ENCODE measurements around the gene CCND1. TPM values are rescaled to one million over a fixed set of nuclear protein-coding genes. Genes with fewer than 3 reads are reported as not detected.

CCND1 gene
- total RNA-seq, result 136 TPM
- long read RNA-seq, full-length matches to known transcripts, result 76 of 192 reads
- long read RNA-seq, partial matches to known transcripts, result 103 of 192 reads
- long read RNA-seq, other reads (novel, unspliced or antisense), result 13 of 192 reads

DNA sequence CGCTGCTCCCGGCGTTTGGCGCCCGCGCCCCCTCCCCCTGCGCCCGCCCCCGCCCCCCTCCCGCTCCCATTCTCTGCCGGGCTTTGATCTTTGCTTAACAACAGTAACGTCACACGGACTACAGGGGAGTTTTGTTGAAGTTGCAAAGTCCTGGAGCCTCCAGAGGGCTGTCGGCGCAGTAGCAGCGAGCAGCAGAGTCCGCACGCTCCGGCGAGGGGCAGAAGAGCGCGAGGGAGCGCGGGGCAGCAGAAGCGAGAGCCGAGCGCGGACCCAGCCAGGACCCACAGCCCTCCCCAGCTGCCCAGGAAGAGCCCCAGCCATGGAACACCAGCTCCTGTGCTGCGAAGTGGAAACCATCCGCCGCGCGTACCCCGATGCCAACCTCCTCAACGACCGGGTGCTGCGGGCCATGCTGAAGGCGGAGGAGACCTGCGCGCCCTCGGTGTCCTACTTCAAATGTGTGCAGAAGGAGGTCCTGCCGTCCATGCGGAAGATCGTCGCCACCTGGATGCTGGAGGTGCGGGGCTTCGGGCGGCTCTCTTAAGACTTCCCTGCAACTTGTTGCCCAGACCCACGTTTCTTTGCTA, at the start of gene CCND1:
TSS of gene CCND1 (plus strand) at position 162 of the 587 bp plus-strand sequence. CDS start at position 320, 158 bp downstream.
- ATAC-seq (ENCODE audit: poor library complexity) (peak; percentile 39), DNase-seq (peak; percentile 83)
- intact Hi-C loops (cut with DNase I), result no loop called here

- ATAC-seq (ENCODE audit: poor library complexity) (no peak), DNase-seq (no peak)
- intact Hi-C loops (cut with DNase I), result no loop called here
Observed at GRCh38 chr11:69592986-69593650, 47.8 kb upstream of the CCND1 start.

- intact Hi-C loops (cut with DNase I), result no loop called here
- DNase-seq, result no peak
- ATAC-seq (ENCODE audit: poor library complexity), result no peak
Observed at GRCh38 chr11:69593851-69594250, 47.1 kb upstream of the CCND1 start.

- no peak for DNase-seq
- no peak for ATAC-seq (ENCODE audit: poor library complexity)
- intact Hi-C loops (cut with DNase I), result no loop called here
Observed at GRCh38 chr11:69594481-69594880, 46.5 kb upstream of the CCND1 start.

DNA sequence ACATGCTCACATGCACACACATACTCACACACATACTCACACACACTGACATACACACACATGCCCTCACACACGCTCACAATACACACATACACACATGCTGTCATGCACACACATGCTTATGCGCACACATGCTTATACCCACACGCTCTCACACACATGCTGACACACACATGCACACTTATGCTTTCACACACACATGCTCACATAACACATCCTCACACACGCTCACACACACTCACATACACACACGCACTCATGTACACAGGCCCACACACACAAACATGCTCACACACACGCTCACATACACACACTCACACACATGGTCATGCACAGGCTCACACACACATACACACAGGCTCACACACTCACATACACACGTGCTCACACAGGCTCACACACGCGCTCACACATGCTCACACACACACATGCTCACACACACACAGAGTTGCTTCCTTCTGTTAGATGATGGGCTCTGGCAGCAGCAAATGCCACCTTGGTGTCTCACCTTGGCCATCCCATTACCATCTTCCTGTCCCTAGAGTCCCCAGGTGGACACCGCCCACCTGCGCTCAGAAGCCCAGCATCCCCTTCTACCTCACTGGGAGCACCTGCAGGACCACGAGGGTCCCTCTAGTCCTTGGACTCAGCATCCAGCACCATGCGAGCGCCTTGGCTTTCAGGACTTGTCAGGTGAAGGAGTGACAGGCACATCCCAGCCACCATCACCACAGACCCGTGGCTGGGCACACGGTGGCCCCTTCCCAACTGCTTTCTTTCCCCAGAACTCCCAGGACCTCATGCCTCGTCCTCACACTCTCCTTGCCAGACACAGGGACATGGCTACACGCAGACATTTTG, 44.9 kb upstream of the CCND1 start:
- ATAC-seq (ENCODE audit: poor library complexity), result no peak
- no peak for DNase-seq
- intact Hi-C loops (cut with DNase I), result no loop called here

- ATAC-seq (ENCODE audit: poor library complexity) (no peak), DNase-seq (no peak)
- intact Hi-C loops (cut with DNase I), result no loop called here
Observed at GRCh38 chr11:69598147-69598546, 42.8 kb upstream of the CCND1 start.

- intact Hi-C loops (cut with DNase I), result no loop called here
- ATAC-seq (ENCODE audit: poor library complexity), result no peak
- no peak for DNase-seq
Observed at GRCh38 chr11:69599502-69599901, 41.5 kb upstream of the CCND1 start.

- ATAC-seq (ENCODE audit: poor library complexity) (no peak), DNase-seq (no peak)
- intact Hi-C loops (cut with DNase I), result no loop called here
Observed at GRCh38 chr11:69600001-69600400, 41.0 kb upstream of the CCND1 start.

- no peak for DNase-seq
- intact Hi-C loops (cut with DNase I), result no loop called here
- ATAC-seq (ENCODE audit: poor library complexity), result no peak
Observed at GRCh38 chr11:69601011-69601975, 39.7 kb upstream of the CCND1 start.

DNA sequence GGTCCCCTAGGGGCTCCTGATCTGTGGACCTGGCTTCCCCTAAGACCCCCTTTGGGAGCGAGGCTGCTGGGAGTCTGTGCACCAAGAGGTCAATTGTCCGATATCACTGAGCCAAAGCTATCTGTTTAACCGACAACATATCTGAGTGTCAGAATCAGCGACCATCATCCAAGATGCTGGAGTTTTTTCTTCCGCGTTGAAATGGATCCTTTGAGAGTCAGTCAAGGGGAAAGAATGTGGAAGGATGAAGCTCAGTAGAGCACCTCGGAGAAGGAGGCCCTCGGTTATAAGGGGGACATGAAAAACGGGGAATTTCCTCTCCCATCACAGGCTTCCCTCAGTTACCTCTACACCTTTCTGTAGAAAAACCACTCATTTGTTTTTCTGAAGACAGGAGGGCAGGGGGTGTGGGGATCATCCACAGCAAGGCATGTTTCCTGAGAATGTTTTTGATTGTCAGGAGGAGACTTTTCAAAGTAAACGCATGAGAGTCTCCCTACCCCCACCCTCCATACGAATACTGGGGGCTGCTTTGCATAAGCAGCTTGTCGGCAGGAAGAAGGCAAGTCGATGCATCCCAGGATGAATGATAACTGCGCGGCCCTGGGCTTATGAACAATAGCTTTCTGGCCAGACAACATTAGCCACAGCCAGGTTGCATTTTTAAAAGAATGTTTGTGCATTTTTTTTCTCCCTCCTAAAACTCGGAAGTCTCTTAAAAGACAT, 37.7 kb upstream of the CCND1 start:
- ATAC-seq (ENCODE audit: poor library complexity) (no peak), DNase-seq (no peak)
- intact Hi-C loops (cut with DNase I), result no loop called here

GRCh38 chr11:69604055-69604454, 36.9 kb upstream of the CCND1 start:
- intact Hi-C loops (cut with DNase I), result no loop called here
- no peak for ATAC-seq (ENCODE audit: poor library complexity)
- DNase-seq, result no peak

- ATAC-seq (ENCODE audit: poor library complexity) (no peak), DNase-seq (no peak)
- intact Hi-C loops (cut with DNase I), result no loop called here
Observed at GRCh38 chr11:69605737-69606526, 35.0 kb upstream of the CCND1 start.

- ATAC-seq (ENCODE audit: poor library complexity) (no peak), DNase-seq (no peak)
- intact Hi-C loops (cut with DNase I), result no loop called here
Observed at GRCh38 chr11:69609351-69609750, 31.6 kb upstream of the CCND1 start.

- DNase-seq, result no peak
- intact Hi-C loops (cut with DNase I), result no loop called here
- ATAC-seq (ENCODE audit: poor library complexity), result no peak
Observed at GRCh38 chr11:69611548-69612526, 29.1 kb upstream of the CCND1 start.

DNA sequence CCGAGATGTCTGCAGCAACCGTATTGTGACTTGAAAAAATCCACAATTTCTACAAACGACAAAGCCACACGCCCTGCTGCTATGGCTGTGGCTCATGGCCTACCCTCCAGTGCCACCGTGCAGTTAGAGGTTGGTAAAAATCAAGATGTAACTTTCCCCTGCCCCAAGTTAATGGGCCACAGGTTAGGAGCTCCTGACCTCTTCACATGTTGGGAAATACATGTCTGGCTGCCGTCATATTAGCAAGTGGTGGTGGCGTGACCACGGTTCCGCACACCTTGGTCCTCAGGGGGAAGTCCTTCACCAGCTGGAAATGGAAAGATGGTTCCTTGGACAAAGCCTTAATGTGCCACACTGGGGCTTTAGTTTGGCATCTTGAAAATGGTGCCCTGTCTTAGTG, 27.4 kb upstream of the CCND1 start:
- DNase-seq (no peak), ATAC-seq (ENCODE audit: poor library complexity) (no peak)
- intact Hi-C loops (cut with DNase I), result no loop called here

GRCh38 chr11:69614085-69614484, 26.9 kb upstream of the CCND1 start:
- intact Hi-C loops (cut with DNase I), result no loop called here
- ATAC-seq (ENCODE audit: poor library complexity) (no peak), DNase-seq (no peak)

Data from Right ventricle myocardium superior (tissue), 1 donor.